DOHH2 (cell line): ENCODE results near the gene BLVRB.

ENCODE experiments used
- H3F3A ChIP-seq: fragments of 200-600 bp; sonication (generic), shearing (Covaris generic); 2 replicates; pipeline ENCODE4 v1.6.0; 2016; ENCODE audit warnings: antibody characterized with exemption, mild to moderate bottlenecking; ENCODE audit not compliant: control insufficient read depth, insufficient read depth
- H3K27ac ChIP-seq: fragments of 200-600 bp; sonication (generic); 2 replicates; pipeline ENCODE4 v1.5.1; 2014; ENCODE audit warnings: low read depth, mild to moderate bottlenecking, low read length, moderate library complexity
- H3K27me3 ChIP-seq: fragments of 200-600 bp; sonication (generic); 2 replicates; pipeline ENCODE4 v1.6.1; 2014; ENCODE audit warnings: mild to moderate bottlenecking, low read length, mixed read lengths; ENCODE audit not compliant: control insufficient read depth
- H3K36me3 ChIP-seq: fragments of 200-600 bp; sonication (generic); 2 replicates; pipeline ENCODE4 v1.6.1; 2014; ENCODE audit warnings: mild to moderate bottlenecking, low read length, moderate library complexity, mixed read lengths; ENCODE audit not compliant: control insufficient read depth
- H3K4me1 ChIP-seq: fragments of 200-600 bp; sonication (generic); 2 replicates; pipeline ENCODE4 v1.6.1; 2014; ENCODE audit warnings: mild to moderate bottlenecking, low read length, mixed read lengths; ENCODE audit not compliant: control insufficient read depth
- H3K4me2 ChIP-seq: fragments of 200-600 bp; sonication (generic); 2 replicates; pipeline ENCODE4 v1.6.0; 2014; ENCODE audit warnings: mild to moderate bottlenecking, low read length, moderate library complexity
- H3K4me3 ChIP-seq: fragments of 200-600 bp; sonication (generic); 2 replicates; pipeline ENCODE4 v1.5.1; 2014; ENCODE audit warnings: mild to moderate bottlenecking, low read length, mixed read lengths
- H3K79me2 ChIP-seq: fragments of 200-600 bp; sonication (generic); 2 replicates; pipeline ENCODE4 v1.6.1; 2014; ENCODE audit warnings: mild to moderate bottlenecking, low read length, mixed read lengths; ENCODE audit not compliant: control insufficient read depth
- H3K9me2 ChIP-seq: fragments of 200-600 bp; sonication (generic); replicated peaks from 2 replicates; pipeline ENCODE4 v1.6.1; 2014; ENCODE audit warnings: mild to moderate bottlenecking, low read length, mixed read lengths; ENCODE audit not compliant: control insufficient read depth
- H3K9me3 ChIP-seq: fragments of 200-600 bp; sonication (generic); 2 replicates; pipeline ENCODE4 v1.6.1; 2014; ENCODE audit warnings: antibody characterized with exemption, low read length, mixed read lengths; ENCODE audit not compliant: control insufficient read depth, insufficient read depth
- H4K20me1 ChIP-seq: fragments of 200-600 bp; sonication (generic); 2 replicates; pipeline ENCODE4 v1.6.0; 2014; ENCODE audit warnings: low read depth, mild to moderate bottlenecking, antibody characterized with exemption, low read length, moderate library complexity; ENCODE audit not compliant: control insufficient read depth, insufficient read depth
- EZH2phosphoT487 ChIP-seq: fragments of 200-600 bp; sonication (generic); IDR thresholded peaks from 2 replicates; pipeline ENCODE4 v1.6.1; 2017; ENCODE audit warnings: borderline replicate concordance, mild to moderate bottlenecking, antibody characterized with exemption, low read length, moderate library complexity, mixed read lengths
- TF ChIP-seq, protein P1 (sequence below): fragments of 200-600 bp; sonication (generic); IDR thresholded peaks from one replicate; pipeline ENCODE4 v1.5.1; 2014; ENCODE audit warnings: antibody characterized with exemption, mild to moderate bottlenecking, low read depth, low read length; ENCODE audit not compliant: poor library complexity, severe bottlenecking

The BLVRB gene

DNA sequence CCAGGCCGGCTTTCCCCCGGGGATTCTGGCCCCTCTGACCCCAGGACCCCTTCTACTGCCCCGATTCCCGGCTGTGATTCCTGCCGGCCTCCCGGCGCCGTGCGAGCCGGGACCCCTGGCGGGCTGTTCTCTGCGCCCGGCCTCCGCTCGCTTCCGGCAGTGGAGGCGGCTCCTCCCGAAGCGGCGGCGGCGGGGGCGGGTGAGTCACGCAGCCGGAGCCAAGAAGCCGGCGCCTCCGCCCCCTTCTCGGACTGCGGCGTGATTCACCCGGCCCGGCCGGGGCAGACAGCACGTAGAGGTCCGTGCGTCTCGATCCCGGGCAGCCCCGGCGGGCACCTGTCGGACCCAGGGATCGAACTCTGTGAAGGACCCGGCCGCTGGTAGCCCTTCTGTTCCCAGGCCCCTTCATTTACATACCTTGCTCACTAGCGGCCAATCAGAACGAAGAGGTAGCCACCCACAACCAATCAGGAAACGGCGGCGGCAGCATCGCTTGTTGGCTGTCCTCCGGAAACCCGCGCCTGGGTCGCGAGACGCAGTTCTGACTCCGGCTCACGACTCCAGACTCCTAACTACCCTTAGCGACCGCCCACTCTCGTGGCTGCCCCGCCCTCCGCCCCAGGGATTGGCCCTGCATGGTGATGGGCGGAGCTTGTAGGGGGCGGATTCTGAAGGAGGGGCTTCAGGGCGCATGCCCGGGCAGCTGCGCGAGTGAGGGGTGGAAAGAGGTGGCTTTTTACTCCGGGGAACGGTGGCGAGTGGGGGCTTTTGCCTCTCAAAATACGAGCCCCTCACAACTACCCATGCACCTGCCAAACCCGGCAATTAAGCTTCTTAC is 39.9 kb downstream of the BLVRB start, which contains the start of gene SERTAD1:
Gene SERTAD1, minus strand, starts transcription at position 543 of the 838 bp plus-strand sequence. CDS start 2,446 bp downstream, outside the sequence.
- Histone ChIP-seq H3K9me3 (no peaks in the 10 kb centered on the region), H3K27ac (peak within 1 kb of the TSS; percentile 71), H3K4me1 (peaks cover 29% of the 10 kb centered on the region), H4K20me1 (no peaks in the 10 kb centered on the region), H3K79me2 (peaks cover 13% of the 10 kb centered on the region), H3F3A (peaks cover 6% of the 10 kb centered on the region), H3K4me2 (peak within 1 kb of the TSS; percentile 100), H3K36me3 (peaks cover 12% of the 10 kb centered on the region), H3K9me2 (no peaks in the 10 kb centered on the region), H3K27me3 (no peaks in the 10 kb centered on the region), H3K4me3 (peak within 1 kb of the TSS; percentile 99)
- TF ChIP-seq, protein P1, sequence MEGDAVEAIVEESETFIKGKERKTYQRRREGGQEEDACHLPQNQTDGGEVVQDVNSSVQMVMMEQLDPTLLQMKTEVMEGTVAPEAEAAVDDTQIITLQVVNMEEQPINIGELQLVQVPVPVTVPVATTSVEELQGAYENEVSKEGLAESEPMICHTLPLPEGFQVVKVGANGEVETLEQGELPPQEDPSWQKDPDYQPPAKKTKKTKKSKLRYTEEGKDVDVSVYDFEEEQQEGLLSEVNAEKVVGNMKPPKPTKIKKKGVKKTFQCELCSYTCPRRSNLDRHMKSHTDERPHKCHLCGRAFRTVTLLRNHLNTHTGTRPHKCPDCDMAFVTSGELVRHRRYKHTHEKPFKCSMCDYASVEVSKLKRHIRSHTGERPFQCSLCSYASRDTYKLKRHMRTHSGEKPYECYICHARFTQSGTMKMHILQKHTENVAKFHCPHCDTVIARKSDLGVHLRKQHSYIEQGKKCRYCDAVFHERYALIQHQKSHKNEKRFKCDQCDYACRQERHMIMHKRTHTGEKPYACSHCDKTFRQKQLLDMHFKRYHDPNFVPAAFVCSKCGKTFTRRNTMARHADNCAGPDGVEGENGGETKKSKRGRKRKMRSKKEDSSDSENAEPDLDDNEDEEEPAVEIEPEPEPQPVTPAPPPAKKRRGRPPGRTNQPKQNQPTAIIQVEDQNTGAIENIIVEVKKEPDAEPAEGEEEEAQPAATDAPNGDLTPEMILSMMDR, result peak; percentile 86
- TF ChIP-seq EZH2phosphoT487, result no peak

DNA sequence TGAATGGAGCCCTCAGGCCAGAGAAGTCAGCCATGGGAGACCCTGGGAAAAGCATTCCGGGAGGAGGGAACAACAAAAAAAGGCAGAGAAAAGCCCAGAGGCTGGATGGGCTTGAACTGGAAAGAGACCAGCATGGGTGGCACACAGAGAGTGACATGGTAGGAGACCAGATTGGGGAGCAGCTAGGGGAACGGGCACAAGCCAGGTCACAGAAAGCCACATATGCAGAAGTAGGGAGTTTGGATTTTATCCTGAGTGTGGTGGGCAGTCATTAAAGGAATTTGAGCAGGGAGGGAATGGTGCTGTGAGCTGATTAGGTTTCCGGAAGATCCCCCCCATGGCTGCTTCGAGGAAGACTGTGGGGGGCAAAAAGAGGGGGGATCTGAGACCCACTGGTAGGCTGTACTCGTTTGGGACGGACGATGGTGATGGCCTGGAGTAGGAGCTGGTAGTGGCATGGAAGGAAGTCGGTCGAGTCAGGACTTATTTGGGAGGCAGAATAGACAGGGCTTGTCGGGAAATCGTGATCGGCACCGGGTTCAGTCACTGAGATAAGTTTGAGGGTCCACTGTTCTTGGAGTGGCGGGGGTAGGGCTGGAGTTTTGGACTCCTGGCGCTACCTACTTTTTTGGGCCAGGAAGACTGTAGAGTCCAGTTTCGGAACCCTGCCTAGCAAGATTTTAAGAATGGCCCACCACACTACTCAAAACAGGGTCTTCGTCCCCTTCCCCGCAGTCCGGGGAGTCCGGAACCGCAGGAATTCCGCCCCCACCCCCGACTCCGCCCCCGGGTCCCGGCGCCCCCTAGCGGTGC is 40.7 kb downstream of the BLVRB start:
- Histone ChIP-seq H3K4me3 (peak overlapping the region; percentile 99), H3K4me1 (peaks cover 29% of the 10 kb centered on the region), H3K9me2 (no peaks in the 10 kb centered on the region), H3K4me2 (peak overlapping the region; percentile 100), H4K20me1 (no peaks in the 10 kb centered on the region), H3F3A (peaks cover 6% of the 10 kb centered on the region), H3K9me3 (no peaks in the 10 kb centered on the region), H3K27me3 (no peaks in the 10 kb centered on the region), H3K79me2 (peaks cover 13% of the 10 kb centered on the region), H3K36me3 (peaks cover 12% of the 10 kb centered on the region), H3K27ac (peak overlapping the region; percentile 71)
- TF ChIP-seq, protein P1, result no peak
- no peak for TF ChIP-seq EZH2phosphoT487

DNA sequence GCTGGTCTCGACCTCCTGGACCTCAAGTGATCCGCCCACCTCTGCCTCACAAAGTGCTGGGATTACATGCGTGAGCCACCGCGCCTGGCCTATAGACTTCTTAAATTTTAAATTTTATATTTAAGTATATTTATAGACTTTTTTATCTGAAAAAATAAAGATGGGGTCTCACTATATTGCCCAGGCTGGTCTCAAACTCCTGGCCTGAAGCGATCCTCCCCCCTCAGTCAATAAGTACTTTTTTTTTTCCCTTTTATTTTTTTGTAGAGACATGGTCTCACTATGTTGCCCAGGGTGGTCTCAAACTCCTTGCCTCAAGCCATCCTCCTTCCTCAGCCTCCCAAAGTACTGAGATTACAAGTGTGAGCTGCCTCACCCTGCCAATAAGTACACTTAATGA is 41.6 kb downstream of the BLVRB start:
- H3K4me2 ChIP-seq, result no peak overlapping the region
- peaks cover 34% of the 10 kb centered on the region for H3K4me1 ChIP-seq
- peaks cover 12% of the 10 kb centered on the region for H3K36me3 ChIP-seq
- no peaks in the 10 kb centered on the region for H4K20me1 ChIP-seq
- H3K4me3 ChIP-seq, result no peak overlapping the region
- no peaks in the 10 kb centered on the region for H3K9me2 ChIP-seq
- TF ChIP-seq EZH2phosphoT487, result no peak
- TF ChIP-seq, protein P1, result no peak
- H3K27me3 ChIP-seq, result no peaks in the 10 kb centered on the region
- peaks cover 13% of the 10 kb centered on the region for H3K79me2 ChIP-seq
- no peaks in the 10 kb centered on the region for H3K9me3 ChIP-seq
- no peak overlapping the region for H3K27ac ChIP-seq
- H3F3A ChIP-seq, result peaks cover 6% of the 10 kb centered on the region
